HCT116 (cell line): ENCODE results near the gene NPPB. TPM values are rescaled to one million over a fixed set of nuclear protein-coding genes. Genes with fewer than 3 reads are reported as not detected.

Experiments used
- ATAC-seq: fragments of 200-7000 bp; cut with Tn5 transposase; 2 replicates; pipeline ENCODE4 v1.9.1; 2020; ENCODE audit warnings: mild to moderate bottlenecking, moderate library complexity
- BruUV-seq: library from RNA; stranded (reverse); fragments of 400-500 nt; replicated peaks from 2 replicates; lab custom pipeline; 2021; lab: Mats Ljungman, UMichigan
- CTCF ChIA-PET: fragments of 300-600 bp; sonication (Branson Sonifier 250); formaldehyde crosslinking; loops from one replicate; lab custom pipeline; 2021; ENCODE audit warnings: antibody characterized with exemption; lab: Charles Lee
- POLR2A ChIA-PET: fragments of 300-600, 350-600 bp; sonication (Branson Sonifier 250); formaldehyde crosslinking; loops from one replicate; lab custom pipeline; 2021; ENCODE audit warnings: antibody characterized with exemption; lab: Charles Lee
- RAD21 ChIA-PET, 2 experiments: fragments of 300-600 bp; sonication (Branson Sonifier 250); formaldehyde crosslinking; loops; one replicate each; lab custom pipeline; 2023; ENCODE audit warnings: low total read pairs in 2 of 2; ENCODE audit not compliant: uncharacterized antibody in 2 of 2, unreplicated experiment in 2 of 2, low non-redundant PET in 1 of 2; lab: Charles Lee
- DNase-seq: peaks from one replicate; pipeline ENCODE4 v3.0.0-alpha.2; 2010; ENCODE audit warnings: low read depth, low spot score
- H2AFZ ChIP-seq: fragments of 200-600 bp; shearing (Covaris generic), sonication (generic); 2 replicates; pipeline ENCODE4 v1.6.1; 2017; ENCODE audit warnings: low read depth, mixed run types, mixed read lengths, antibody characterized with exemption, low read length; ENCODE audit not compliant: poor library complexity, severe bottlenecking
- H3K27ac ChIP-seq: 2 replicates; pipeline ENCODE4 v1.5.1; 2012; ENCODE audit warnings: low read depth, low read length
- H3K27me3 ChIP-seq: fragments of 200-600 bp; sonication (generic); 2 replicates; pipeline ENCODE4 v1.6.1; 2016; ENCODE audit warnings: mixed run types, low read length, mixed read lengths; ENCODE audit not compliant: insufficient read depth
- H3K36me3 ChIP-seq, 2 experiments: fragments of 200-500 bp in 1 of 2; fragments of 200-600 bp in 1 of 2; sonication (Bioruptor generic) in 1 of 2; sonication (generic) in 1 of 2; 2 replicates each; pipeline versions ENCODE4 v1.5.1 to v1.6.1; 2014 to 2016; ENCODE audit warnings: low read length in 2 of 2, inconsistent platforms in 1 of 2, mixed read lengths in 1 of 2, mixed run types in 1 of 2; ENCODE audit not compliant: insufficient read depth in 2 of 2, control insufficient read depth in 1 of 2
- H3K4me1 ChIP-seq, 2 experiments: fragments of 200-600 bp in 1 of 2; sonication (generic) in 1 of 2; 2 replicates each; pipeline versions ENCODE4 v1.5.1 to v1.6.1; 2012 to 2017; ENCODE audit warnings: low read length in 2 of 2, inconsistent platforms in 1 of 2, mild to moderate bottlenecking in 1 of 2, mixed read lengths in 1 of 2, mixed run types in 1 of 2, moderate library complexity in 1 of 2; ENCODE audit not compliant: insufficient read depth in 2 of 2, control insufficient read depth in 1 of 2
- H3K4me2 ChIP-seq: fragments of 200-600 bp; sonication (generic); 2 replicates; pipeline ENCODE4 v1.6.1; 2017; ENCODE audit warnings: mixed run types, low read length, mixed read lengths
- H3K4me3 ChIP-seq, 2 experiments: fragments of 200-600 bp in 1 of 2; sonication (generic) in 1 of 2; replicated peaks in 1 of 2; 2 replicates each; pipeline ENCODE4 v1.5.1; 2011 to 2016; ENCODE audit warnings: low read length in 2 of 2, control low read depth in 1 of 2, low read depth in 1 of 2, mild to moderate bottlenecking in 1 of 2, mixed read lengths in 1 of 2, mixed run types in 1 of 2
- H3K79me2 ChIP-seq: fragments of 200-600 bp; sonication (generic); 2 replicates; pipeline ENCODE4 v1.6.1; 2017; ENCODE audit warnings: mild to moderate bottlenecking, mixed run types, low read length, moderate library complexity, mixed read lengths; ENCODE audit not compliant: insufficient read depth
- H3K9ac ChIP-seq: fragments of 200-600 bp; sonication (generic); 2 replicates; pipeline ENCODE4 v1.6.1; 2016; ENCODE audit warnings: low read length, mixed read lengths
- H3K9me2 ChIP-seq: fragments of 200-600 bp; sonication (generic), shearing (Covaris generic); 2 replicates; pipeline ENCODE4 v1.6.1; 2017; ENCODE audit warnings: mixed run types, mild to moderate bottlenecking, moderate library complexity; ENCODE audit not compliant: insufficient read depth
- H3K9me3 ChIP-seq, 2 experiments: fragments of 200-500 bp in 1 of 2; fragments of 200-600 bp in 1 of 2; sonication (Bioruptor generic) in 1 of 2; sonication (generic) in 1 of 2; 2 replicates each; pipeline ENCODE4 v1.6.1; 2014 to 2017; ENCODE audit warnings: low read length in 2 of 2, mixed read lengths in 2 of 2, inconsistent platforms in 1 of 2, low read depth in 1 of 2, mild to moderate bottlenecking in 1 of 2, mixed run types in 1 of 2, moderate library complexity in 1 of 2; ENCODE audit not compliant: control insufficient read depth in 1 of 2, insufficient read depth in 1 of 2
- H4K20me1 ChIP-seq: fragments of 200-600 bp; sonication (generic), shearing (Covaris generic); 2 replicates; pipeline ENCODE4 v1.6.1; 2017; ENCODE audit warnings: mixed run types, mild to moderate bottlenecking, moderate library complexity; ENCODE audit not compliant: insufficient read depth
- ATF3 ChIP-seq: IDR thresholded peaks from 2 replicates; pipeline ENCODE4 v1.6.1; 2012
- CBX3 ChIP-seq: IDR thresholded peaks from 2 replicates; pipeline ENCODE4 v1.6.1; 2012; ENCODE audit warnings: low read depth
- CEBPB ChIP-seq: IDR thresholded peaks from 2 replicates; pipeline ENCODE4 v1.6.1; 2012; ENCODE audit warnings: low read depth
- EGR1 ChIP-seq: IDR thresholded peaks from 2 replicates; pipeline ENCODE4 v1.6.1; 2012; ENCODE audit warnings: low read depth
- ELF1 ChIP-seq: IDR thresholded peaks from 2 replicates; pipeline ENCODE4 v1.6.1; 2012; ENCODE audit warnings: low read depth, borderline replicate concordance
- FOSL1 ChIP-seq: IDR thresholded peaks from 2 replicates; pipeline ENCODE4 v1.6.1; 2012; ENCODE audit warnings: low read depth
- JUND ChIP-seq: IDR thresholded peaks from 2 replicates; pipeline ENCODE4 v1.6.1; 2012
- MAX ChIP-seq: IDR thresholded peaks from 2 replicates; pipeline ENCODE4 v1.6.1; 2012
- POLR2A ChIP-seq: IDR thresholded peaks from 2 replicates; pipeline ENCODE4 v1.7.0; 2011; ENCODE audit warnings: borderline replicate concordance; ENCODE audit not compliant: insufficient read depth, insufficient read length; ENCODE audit errors: extremely low read depth
- POLR2AphosphoS5 ChIP-seq: IDR thresholded peaks from 2 replicates; pipeline ENCODE4 v1.6.1; 2011; ENCODE audit warnings: mild to moderate bottlenecking, low read depth, low read length, moderate library complexity
- RAD21 ChIP-seq: IDR thresholded peaks from 2 replicates; pipeline ENCODE4 v1.6.1; 2012; ENCODE audit warnings: low read depth, mild to moderate bottlenecking
- SIN3A ChIP-seq: IDR thresholded peaks from 2 replicates; pipeline ENCODE4 v1.6.1; 2012; ENCODE audit warnings: low read depth
- SRF ChIP-seq: IDR thresholded peaks from 2 replicates; pipeline ENCODE4 v1.6.1; 2012; ENCODE audit warnings: low read depth
- TCF7L2 ChIP-seq: IDR thresholded peaks from 2 replicates; pipeline ENCODE4 v1.7.0; 2011; ENCODE audit warnings: borderline replicate concordance, inconsistent platforms; ENCODE audit not compliant: insufficient read depth, insufficient read length; ENCODE audit errors: extremely low read depth
- ZFX ChIP-seq: fragments of 450-650 bp; IDR thresholded peaks from 2 replicates; pipeline ENCODE4 v1.6.1; 2017
- ZNF274 ChIP-seq: fragments of 200-500 bp; sonication (Bioruptor generic); IDR thresholded peaks from 2 replicates; pipeline ENCODE4 v1.6.1; 2014; ENCODE audit warnings: mild to moderate bottlenecking, low read depth, low read length, inconsistent platforms
- intact Hi-C: fragments of 100-400 bp; cut with micrococcal nuclease; formaldehyde crosslinking; loops from 2 replicates; pipeline ENCODE4 v1.10.0; 2022
- total RNA-seq: library from RNA; stranded (reverse); gene quantifications from one replicate; pipeline ENCODE4 v1.2.1, GENCODE V29; 2021; ENCODE audit not compliant: unreplicated experiment
- TF ChIP-seq, protein P1 (sequence below): IDR thresholded peaks from 2 replicates; pipeline ENCODE4 v1.6.1; 2011; ENCODE audit warnings: mild to moderate bottlenecking, low read length, moderate library complexity; ENCODE audit not compliant: insufficient replicate concordance; ENCODE audit errors: extremely low read depth
- TF ChIP-seq, protein P2 (sequence below), 3 experiments: fragments of 200-600 bp in 1 of 3; sonication (generic) in 1 of 3; IDR thresholded peaks in 2 of 3; conservative IDR thresholded peaks in 1 of 3; 2 replicates each; pipeline ENCODE4 v1.5.1; 2012 to 2017; ENCODE audit warnings: low read depth in 2 of 3, low read length in 2 of 3, antibody characterized with exemption in 1 of 3, borderline replicate concordance in 1 of 3, control low read depth in 1 of 3, mild to moderate bottlenecking in 1 of 3, mixed read lengths in 1 of 3, mixed run types in 1 of 3, moderate library complexity in 1 of 3; ENCODE audit not compliant: insufficient read depth in 1 of 3

Gene NPPB
- total RNA-seq, 1 experiment from 2014 or later, result not detected

- Histone ChIP-seq H3K27ac (no peak overlapping the region), H3K4me2 (no peak overlapping the region), H3K4me1 (peaks cover 0 to 6% of the 10 kb centered on the region in 2 experiments; a peak in 1 of 4 replicates), H3K9me2 (no peaks in the 10 kb centered on the region), H3K36me3 (no peaks in the 10 kb centered on the region), H3K4me3 (no peak overlapping the region), H4K20me1 (no peaks in the 10 kb centered on the region), H3K9ac (no peak overlapping the region), H3K9me3 (no peaks in the 10 kb centered on the region), H2AFZ (no peak overlapping the region), H3K79me2 (no peaks in the 10 kb centered on the region), H3K27me3 (no peaks in the 10 kb centered on the region)
- ChIA-PET CTCF (interaction anchor here (0.7 kb wide), 1 partner anchor 41 kb away, joined by 6 read pairs; no protein-coding TSS in a partner anchor), RAD21 (no interaction called here), POLR2A (interaction anchor here (1.8 kb wide), 1 partner anchor 27 kb away, joined by 6 read pairs; no protein-coding TSS in a partner anchor)
- BruUV-seq, result no TSS peak
- no peak for DNase-seq
- no peak for ATAC-seq
- intact Hi-C loops, result no loop called here
- TF ChIP-seq ZFX, result no peak
- no peak for TF ChIP-seq MAX
- TF ChIP-seq JUND, result no peak
- TF ChIP-seq, protein P1, sequence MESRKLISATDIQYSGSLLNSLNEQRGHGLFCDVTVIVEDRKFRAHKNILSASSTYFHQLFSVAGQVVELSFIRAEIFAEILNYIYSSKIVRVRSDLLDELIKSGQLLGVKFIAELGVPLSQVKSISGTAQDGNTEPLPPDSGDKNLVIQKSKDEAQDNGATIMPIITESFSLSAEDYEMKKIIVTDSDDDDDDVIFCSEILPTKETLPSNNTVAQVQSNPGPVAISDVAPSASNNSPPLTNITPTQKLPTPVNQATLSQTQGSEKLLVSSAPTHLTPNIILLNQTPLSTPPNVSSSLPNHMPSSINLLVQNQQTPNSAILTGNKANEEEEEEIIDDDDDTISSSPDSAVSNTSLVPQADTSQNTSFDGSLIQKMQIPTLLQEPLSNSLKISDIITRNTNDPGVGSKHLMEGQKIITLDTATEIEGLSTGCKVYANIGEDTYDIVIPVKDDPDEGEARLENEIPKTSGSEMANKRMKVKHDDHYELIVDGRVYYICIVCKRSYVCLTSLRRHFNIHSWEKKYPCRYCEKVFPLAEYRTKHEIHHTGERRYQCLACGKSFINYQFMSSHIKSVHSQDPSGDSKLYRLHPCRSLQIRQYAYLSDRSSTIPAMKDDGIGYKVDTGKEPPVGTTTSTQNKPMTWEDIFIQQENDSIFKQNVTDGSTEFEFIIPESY, result no peak
- no peak for TF ChIP-seq SRF
- no peak for TF ChIP-seq EGR1
- TF ChIP-seq TCF7L2, result no peak
- TF ChIP-seq ZNF274, result no peak
- no peak for TF ChIP-seq RAD21
- TF ChIP-seq, protein P2, sequence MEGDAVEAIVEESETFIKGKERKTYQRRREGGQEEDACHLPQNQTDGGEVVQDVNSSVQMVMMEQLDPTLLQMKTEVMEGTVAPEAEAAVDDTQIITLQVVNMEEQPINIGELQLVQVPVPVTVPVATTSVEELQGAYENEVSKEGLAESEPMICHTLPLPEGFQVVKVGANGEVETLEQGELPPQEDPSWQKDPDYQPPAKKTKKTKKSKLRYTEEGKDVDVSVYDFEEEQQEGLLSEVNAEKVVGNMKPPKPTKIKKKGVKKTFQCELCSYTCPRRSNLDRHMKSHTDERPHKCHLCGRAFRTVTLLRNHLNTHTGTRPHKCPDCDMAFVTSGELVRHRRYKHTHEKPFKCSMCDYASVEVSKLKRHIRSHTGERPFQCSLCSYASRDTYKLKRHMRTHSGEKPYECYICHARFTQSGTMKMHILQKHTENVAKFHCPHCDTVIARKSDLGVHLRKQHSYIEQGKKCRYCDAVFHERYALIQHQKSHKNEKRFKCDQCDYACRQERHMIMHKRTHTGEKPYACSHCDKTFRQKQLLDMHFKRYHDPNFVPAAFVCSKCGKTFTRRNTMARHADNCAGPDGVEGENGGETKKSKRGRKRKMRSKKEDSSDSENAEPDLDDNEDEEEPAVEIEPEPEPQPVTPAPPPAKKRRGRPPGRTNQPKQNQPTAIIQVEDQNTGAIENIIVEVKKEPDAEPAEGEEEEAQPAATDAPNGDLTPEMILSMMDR (IDR thresholded peaks at IDR 0.05 in 2 of 3, conservative IDR thresholded peaks at IDR 0.05 in 1 of 3; ENCODE audit: borderline replicate concordance in 1 of 3, insufficient read depth in 1 of 3, low read depth in 2 of 3, low read length in 2 of 3), result no peak
- no peak for TF ChIP-seq ATF3
- TF ChIP-seq FOSL1, result no peak
- no peak for TF ChIP-seq SIN3A
- no peak for TF ChIP-seq POLR2AphosphoS5
- TF ChIP-seq CEBPB, result no peak
- no peak for TF ChIP-seq CBX3
- no peak for TF ChIP-seq POLR2A
- no peak for TF ChIP-seq ELF1
These were observed 22.4 kb upstream of the NPPB start for GRCh38 chr1:11880911-11881748.
